Measurements from ENCODE around the gene ALS2.

- TF ChIP-seq CTCF (IDR thresholded peaks at IDR 0.05; ENCODE audit: insufficient read depth, low read depth, low read length) (peak; percentile 84), EZH2 (IDR thresholded peaks at IDR 0.05; ENCODE audit: insufficient read depth, low read length) (no peak)
Observed at GRCh38 chr2:201795607-201796477, 15.1 kb upstream of the ALS2 start.
